GM21529 (cell line): ENCODE results near the gene IFT43.

Experiments
- ATAC-seq: cut with Tn5 transposase; IDR thresholded peaks from one replicate; pipeline ENCODE4 v1.9.1; 2021; ENCODE audit not compliant: unreplicated experiment

Gene IFT43

GRCh38 chr14:76073717-76074116 is 88.2 kb downstream of the IFT43 start:
- no peak for ATAC-seq

- ATAC-seq, result no peak
Measured at GRCh38 chr14:76077340-76077739, 91.8 kb downstream of the IFT43 start.

GRCh38 chr14:76078501-76078900 is 92.9 kb downstream of the IFT43 start:
- no peak for ATAC-seq

- ATAC-seq, result no peak
Measured at GRCh38 chr14:76080025-76080424, 94.5 kb downstream of the IFT43 start.

GRCh38 chr14:76080471-76080870 is 94.9 kb downstream of the IFT43 start:
- no peak for ATAC-seq

- ATAC-seq, result no peak
Measured at GRCh38 chr14:76081642-76082041, 96.1 kb downstream of the IFT43 start.

GRCh38 chr14:76083796-76084765 is 98.5 kb downstream of the IFT43 start:
- ATAC-seq, result no peak

- ATAC-seq, result no peak
Measured at GRCh38 chr14:76085358-76085757, 99.8 kb downstream of the IFT43 start.

GRCh38 chr14:76086636-76087035 is 101.1 kb downstream of the IFT43 start:
- ATAC-seq, result no peak

- no peak for ATAC-seq
Measured at GRCh38 chr14:76088326-76088725, 102.8 kb downstream of the IFT43 start.

GRCh38 chr14:76088771-76089571 is 103.4 kb downstream of the IFT43 start:
- no peak for ATAC-seq

- no peak for ATAC-seq
Measured at GRCh38 chr14:76089575-76089974, 104.0 kb downstream of the IFT43 start.

- no peak for ATAC-seq
Measured at GRCh38 chr14:76090616-76091391, 105.2 kb downstream of the IFT43 start.

- ATAC-seq, result no peak
Measured at GRCh38 chr14:76093077-76093476, 107.5 kb downstream of the IFT43 start.

- ATAC-seq, result no peak
Measured at GRCh38 chr14:76096257-76096656, 110.7 kb downstream of the IFT43 start.

- ATAC-seq, result no peak
Measured at GRCh38 chr14:76097547-76097946, 112.0 kb downstream of the IFT43 start.

GRCh38 chr14:76098047-76098446 is 112.5 kb downstream of the IFT43 start:
- no peak for ATAC-seq

GRCh38 chr14:76098916-76099675 is 113.5 kb downstream of the IFT43 start:
- no peak for ATAC-seq

GRCh38 chr14:76100236-76100635 is 114.7 kb downstream of the IFT43 start:
- no peak for ATAC-seq
